Activated CD8-positive, alpha-beta T cell treated with anti-CD3 and anti-CD28 coated beads for 36 hours (primary cell): Measurements from ENCODE around the gene IDUA. TPM values are rescaled to one million over a fixed set of nuclear protein-coding genes. Genes with fewer than 3 reads are reported as not detected.

Source experiments
- ATAC-seq: fragments of 200-7000 bp; cut with Tn5 transposase; one replicate; pipeline ENCODE4 v1.10.0; 2021; ENCODE audit warnings: mild to moderate bottlenecking, moderate library complexity
- CTCF ChIA-PET: fragments of 350-600 bp; sonication (Branson Sonifier 250); formaldehyde crosslinking; loops from one replicate; lab custom pipeline; 2021; ENCODE audit warnings: antibody characterized with exemption; lab: Charles Lee
- POLR2A ChIA-PET: fragments of 350-600 bp; sonication (Branson Sonifier 250); formaldehyde crosslinking; loops from one replicate; lab custom pipeline; 2021; ENCODE audit warnings: antibody characterized with exemption; lab: Charles Lee
- DNase-seq: peaks from one replicate; pipeline ENCODE4 v3.0.0-alpha.2; 2020
- H3K27ac Mint-ChIP-seq: one replicate; pipeline ENCODE4 v1.8.0; 2021; ENCODE audit warnings: mild to moderate bottlenecking, mixed read lengths
- H3K27me3 Mint-ChIP-seq: one replicate; pipeline ENCODE4 v1.8.0; 2021; ENCODE audit warnings: mixed read lengths
- H3K36me3 Mint-ChIP-seq: one replicate; pipeline ENCODE4 v1.8.0; 2021; ENCODE audit warnings: low read depth, mixed read lengths
- H3K4me1 Mint-ChIP-seq: one replicate; pipeline ENCODE4 v1.8.0; 2021; ENCODE audit warnings: low read depth, mixed read lengths
- H3K4me3 Mint-ChIP-seq: one replicate; pipeline ENCODE4 v1.8.0; 2021; ENCODE audit warnings: mild to moderate bottlenecking, moderate library complexity, mixed read lengths
- H3K9me3 Mint-ChIP-seq: one replicate; pipeline ENCODE4 v1.8.0; 2021; ENCODE audit warnings: mixed read lengths
- intact Hi-C: fragments of 100-400 bp; cut with micrococcal nuclease; formaldehyde crosslinking; loops from one replicate; pipeline ENCODE4 v1.10.0; 2022
- total RNA-seq, 2 experiments: library from RNA; stranded (reverse); gene quantifications; one replicate each; pipeline ENCODE4 v1.2.3, GENCODE V29; 2021
- TF ChIP-seq, protein P1 (sequence below): fragments of 200-600 bp; IDR thresholded peaks from one replicate; pipeline ENCODE4 v1.8.0; 2022; ENCODE audit warnings: antibody characterized with exemption, mild to moderate bottlenecking

IDUA gene
- total RNA-seq, 2 experiments from 2014 or later = 4.8 to 5.4 TPM

DNA sequence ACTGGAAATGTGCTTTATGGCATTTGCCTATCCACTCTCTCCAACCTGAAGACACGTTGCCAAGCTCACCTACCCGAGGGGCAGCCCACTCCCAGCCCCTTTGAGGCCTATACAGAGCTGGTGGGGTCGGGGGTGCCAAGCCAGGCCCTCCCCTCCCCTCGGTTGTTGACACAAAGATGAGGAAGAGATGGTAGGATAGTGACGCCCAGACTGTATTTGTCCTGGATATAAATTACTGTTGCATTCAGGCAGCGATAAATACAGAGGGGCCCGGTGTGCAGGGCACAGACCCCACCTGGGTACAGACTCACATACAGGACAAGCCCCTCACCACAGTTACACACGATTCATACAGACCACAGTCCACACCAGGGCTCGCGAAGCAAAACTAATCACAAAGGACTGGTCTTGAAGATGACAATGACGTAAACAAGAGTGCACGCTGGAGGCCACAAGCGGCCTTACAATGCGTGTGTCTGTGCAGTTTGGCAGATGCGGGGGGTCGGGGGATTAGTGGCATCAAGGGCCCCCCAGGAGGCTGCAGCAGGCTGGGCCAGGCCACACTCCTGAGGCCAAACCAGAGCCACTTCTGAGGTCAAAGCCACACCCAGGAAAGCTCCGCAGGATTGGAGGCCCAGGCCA lies 28.0 kb upstream of the IDUA start:
- TF ChIP-seq, protein P1, sequence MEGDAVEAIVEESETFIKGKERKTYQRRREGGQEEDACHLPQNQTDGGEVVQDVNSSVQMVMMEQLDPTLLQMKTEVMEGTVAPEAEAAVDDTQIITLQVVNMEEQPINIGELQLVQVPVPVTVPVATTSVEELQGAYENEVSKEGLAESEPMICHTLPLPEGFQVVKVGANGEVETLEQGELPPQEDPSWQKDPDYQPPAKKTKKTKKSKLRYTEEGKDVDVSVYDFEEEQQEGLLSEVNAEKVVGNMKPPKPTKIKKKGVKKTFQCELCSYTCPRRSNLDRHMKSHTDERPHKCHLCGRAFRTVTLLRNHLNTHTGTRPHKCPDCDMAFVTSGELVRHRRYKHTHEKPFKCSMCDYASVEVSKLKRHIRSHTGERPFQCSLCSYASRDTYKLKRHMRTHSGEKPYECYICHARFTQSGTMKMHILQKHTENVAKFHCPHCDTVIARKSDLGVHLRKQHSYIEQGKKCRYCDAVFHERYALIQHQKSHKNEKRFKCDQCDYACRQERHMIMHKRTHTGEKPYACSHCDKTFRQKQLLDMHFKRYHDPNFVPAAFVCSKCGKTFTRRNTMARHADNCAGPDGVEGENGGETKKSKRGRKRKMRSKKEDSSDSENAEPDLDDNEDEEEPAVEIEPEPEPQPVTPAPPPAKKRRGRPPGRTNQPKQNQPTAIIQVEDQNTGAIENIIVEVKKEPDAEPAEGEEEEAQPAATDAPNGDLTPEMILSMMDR = no peak
- ChIA-PET CTCF (interaction anchor here (1.3 kb wide), 1 partner anchor 28 kb away, joined by 3 read pairs; the partner anchor contains the start of gene IDUA), POLR2A (no interaction called here)
- H3K27ac Mint-ChIP-seq = no peak overlapping the region
- H3K4me3 Mint-ChIP-seq = no peak overlapping the region
- H3K36me3 Mint-ChIP-seq = peaks cover 3% of the 10 kb centered on the region
- ATAC-seq = no peak
- intact Hi-C loops = no loop called here
- no peak for DNase-seq
- H3K9me3 Mint-ChIP-seq = no peaks in the 10 kb centered on the region
- H3K4me1 Mint-ChIP-seq = no peaks in the 10 kb centered on the region
- no peaks in the 10 kb centered on the region for H3K27me3 Mint-ChIP-seq

DNA sequence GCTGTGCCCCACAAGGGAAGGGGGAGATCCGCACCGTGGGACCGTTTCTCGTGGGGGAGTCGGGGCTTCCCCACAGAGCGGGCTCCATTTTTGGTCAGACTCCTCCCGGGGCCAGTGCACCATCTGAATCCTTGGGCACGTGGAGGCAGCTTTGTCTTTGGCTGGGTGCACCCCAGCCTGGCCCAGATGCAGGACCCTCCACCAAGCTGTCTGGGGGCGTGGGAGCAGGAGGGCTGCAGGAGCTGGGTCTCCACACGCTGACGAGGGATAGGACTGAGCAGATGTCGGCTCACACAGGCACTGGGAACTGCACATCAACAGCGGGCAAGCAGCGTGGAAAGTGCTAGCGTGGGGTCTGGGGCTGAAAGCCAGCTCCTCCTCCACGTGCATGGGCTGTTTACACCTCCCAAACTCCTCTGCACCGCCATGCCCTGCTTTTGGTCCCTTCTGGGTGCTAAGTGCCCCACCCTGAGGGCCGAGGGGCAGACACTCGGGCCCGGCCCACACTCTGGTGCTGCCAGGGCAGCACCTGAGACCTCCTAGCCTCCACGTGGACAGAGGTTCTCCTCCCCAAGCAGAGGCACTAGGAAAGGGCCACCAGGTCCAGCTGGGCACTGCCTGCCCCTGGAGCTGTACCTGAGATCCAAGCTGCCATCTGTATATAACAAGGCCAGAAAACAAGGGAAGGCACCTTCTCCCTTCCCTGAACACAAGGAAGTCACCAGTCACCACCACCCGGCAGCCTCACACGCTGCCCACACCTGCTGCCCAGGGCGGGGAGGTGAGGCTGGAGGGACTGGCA lies 27.3 kb upstream of the IDUA start:
- TF ChIP-seq, protein P1 = no peak
- no peak for DNase-seq
- Mint-ChIP-seq H3K36me3 (peaks cover 3% of the 10 kb centered on the region), H3K27ac (no peak overlapping the region), H3K27me3 (no peaks in the 10 kb centered on the region), H3K9me3 (no peaks in the 10 kb centered on the region), H3K4me1 (no peaks in the 10 kb centered on the region), H3K4me3 (no peak overlapping the region)
- POLR2A ChIA-PET = no interaction called here
- CTCF ChIA-PET = interaction anchor here (1.3 kb wide), 1 partner anchor 28 kb away, joined by 3 read pairs; the partner anchor contains the start of gene IDUA
- ATAC-seq = no peak
- intact Hi-C loops = no loop called here

DNA sequence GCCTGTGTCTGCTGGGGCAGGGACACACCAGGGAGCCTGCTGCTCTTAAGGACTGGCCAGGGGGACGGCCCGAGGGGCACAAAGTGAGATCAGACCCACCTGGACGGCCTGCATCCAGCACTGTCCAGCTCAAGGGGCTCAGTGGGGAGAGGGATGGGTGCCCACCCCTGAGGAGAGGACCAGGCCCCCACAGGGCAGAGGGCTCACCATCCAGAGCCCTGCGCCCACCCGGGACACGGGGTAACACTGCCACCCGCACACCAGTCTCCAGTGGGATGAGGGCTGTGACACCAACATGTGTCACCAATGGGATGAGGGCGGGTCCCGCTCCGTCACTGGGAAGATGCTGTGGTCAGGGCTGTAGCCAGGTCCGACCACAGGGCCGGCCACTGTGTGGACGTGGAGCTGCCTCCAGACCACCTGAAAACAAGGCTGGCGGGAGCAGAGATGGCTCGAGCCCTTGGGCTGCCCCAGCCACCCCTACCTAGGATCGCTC lies 26.7 kb upstream of the IDUA start:
- H3K9me3 Mint-ChIP-seq = no peaks in the 10 kb centered on the region
- H3K4me1 Mint-ChIP-seq = no peaks in the 10 kb centered on the region
- intact Hi-C loops = no loop called here
- ChIA-PET CTCF (interaction anchor here (1.3 kb wide), 1 partner anchor 27 kb away, joined by 3 read pairs; the partner anchor contains the start of gene IDUA), POLR2A (no interaction called here)
- H3K27ac Mint-ChIP-seq = no peak overlapping the region
- DNase-seq (no peak), ATAC-seq (no peak)
- TF ChIP-seq, protein P1 = no peak
- no peaks in the 10 kb centered on the region for H3K36me3 Mint-ChIP-seq
- no peak overlapping the region for H3K4me3 Mint-ChIP-seq
- H3K27me3 Mint-ChIP-seq = no peaks in the 10 kb centered on the region

DNA sequence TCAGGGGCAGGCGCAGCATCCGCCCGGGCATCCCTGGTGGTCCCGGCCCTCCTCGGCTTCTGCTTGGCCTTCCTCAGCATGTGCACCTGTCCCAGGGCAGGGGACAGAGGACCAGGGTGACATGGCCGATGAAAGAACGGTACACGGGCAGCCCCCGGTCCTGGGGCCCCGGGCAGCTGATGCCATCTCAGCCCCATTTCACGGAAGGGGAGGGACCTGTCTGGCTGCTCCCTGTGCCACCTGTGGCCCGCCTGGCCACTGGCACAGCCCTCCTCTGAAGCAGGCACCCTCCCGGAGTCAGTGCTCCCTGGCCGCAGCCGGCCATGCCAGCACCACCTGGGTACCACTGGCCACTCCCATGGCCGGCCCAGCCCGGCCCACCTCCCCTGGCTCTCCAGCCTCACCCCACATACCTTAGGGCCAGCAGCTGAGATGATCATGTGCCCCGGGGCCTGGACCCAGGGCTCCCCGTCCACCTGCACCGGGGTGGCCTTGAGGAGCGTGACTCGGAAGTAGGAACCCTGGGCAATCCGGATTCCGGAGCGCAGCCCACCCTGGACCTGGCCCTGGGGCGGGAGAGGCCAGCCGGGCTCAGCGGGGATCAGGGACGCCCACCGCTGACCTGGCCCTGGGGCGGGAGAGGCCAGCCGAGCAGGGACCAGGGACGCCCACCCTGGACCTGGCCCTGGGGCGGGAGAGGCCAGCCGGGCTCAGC lies 26.1 kb upstream of the IDUA start:
- no peak for ATAC-seq
- intact Hi-C loops = no loop called here
- H3K36me3 Mint-ChIP-seq = no peaks in the 10 kb centered on the region
- TF ChIP-seq, protein P1 = no peak
- H3K9me3 Mint-ChIP-seq = no peaks in the 10 kb centered on the region
- H3K4me1 Mint-ChIP-seq = no peaks in the 10 kb centered on the region
- CTCF ChIA-PET = no interaction called here
- DNase-seq = no peak
- H3K27me3 Mint-ChIP-seq = no peaks in the 10 kb centered on the region
- no peak overlapping the region for H3K27ac Mint-ChIP-seq
- no peak overlapping the region for H3K4me3 Mint-ChIP-seq
- POLR2A ChIA-PET = interaction anchor here (0.6 kb wide), 1 partner anchor 141 kb away, joined by 3 read pairs; no protein-coding TSS in a partner anchor
